PC-3 (cell line): ENCODE results near the gene DOCK8. TPM values are rescaled to one million over a fixed set of nuclear protein-coding genes. Genes with fewer than 3 reads are reported as not detected.

Source experiments
- ATAC-seq: fragments of 200-7000 bp; cut with Tn5 transposase; 2 replicates; pipeline ENCODE4 v1.9.1; 2020; ENCODE audit warnings: mild to moderate bottlenecking, moderate library complexity
- BruUV-seq: library from RNA; stranded (reverse); fragments of 400-500 nt; replicated peaks from 2 replicates; lab custom pipeline; 2021; lab: Mats Ljungman, UMichigan
- CTCF ChIA-PET: fragments of 300-600 bp; sonication (Branson Sonifier 250); formaldehyde crosslinking; loops from one replicate; lab custom pipeline; 2022; ENCODE audit warnings: antibody characterized with exemption; lab: Charles Lee
- POLR2A ChIA-PET: fragments of 300-600 bp; sonication (Branson Sonifier 250); formaldehyde crosslinking; loops from one replicate; lab custom pipeline; 2022; ENCODE audit warnings: antibody characterized with exemption; ENCODE audit not compliant: unreplicated experiment; lab: Charles Lee
- DNase-seq: peaks from one replicate; pipeline ENCODE4 v3.0.0-alpha.2; 2015
- H2AFZ ChIP-seq: fragments of 300-600 bp; sonication (generic); 2 replicates; pipeline ENCODE4 v1.6.0; 2016; ENCODE audit warnings: antibody characterized with exemption, low read length
- H3F3A ChIP-seq: fragments of 300-600 bp; sonication (generic); one replicate; pipeline ENCODE4 v1.6.0; 2017; ENCODE audit warnings: antibody characterized with exemption, low read length, control low read depth, mild to moderate bottlenecking; ENCODE audit not compliant: unreplicated experiment
- H3K27ac ChIP-seq: fragments of 300-600 bp; sonication (generic); 2 replicates; pipeline ENCODE4 v1.5.1; 2016; ENCODE audit warnings: mild to moderate bottlenecking, low read length
- H3K27me3 ChIP-seq: fragments of 300-600 bp; sonication (generic); 2 replicates; pipeline ENCODE4 v1.6.1; 2016; ENCODE audit warnings: low read length, mixed read lengths
- H3K36me3 ChIP-seq: fragments of 300-600 bp; sonication (generic); 2 replicates; pipeline ENCODE4 v1.6.1; 2016; ENCODE audit warnings: low read depth, mixed run types, low read length, mixed read lengths
- H3K4me1 ChIP-seq: fragments of 300-600 bp; sonication (generic); 2 replicates; pipeline ENCODE4 v1.5.1; 2016; ENCODE audit warnings: low read length; ENCODE audit not compliant: insufficient read depth
- H3K4me2 ChIP-seq: fragments of 300-600 bp; sonication (generic); 2 replicates; pipeline ENCODE4 v1.6.0; 2016; ENCODE audit warnings: low read length
- H3K4me3 ChIP-seq: fragments of 300-600 bp; sonication (generic); 2 replicates; pipeline ENCODE4 v1.5.1; 2016; ENCODE audit warnings: mild to moderate bottlenecking, low read length, mixed read lengths
- H3K79me2 ChIP-seq: fragments of 300-600 bp; sonication (generic); 2 replicates; pipeline ENCODE4 v1.6.1; 2017; ENCODE audit warnings: low read length, mixed read lengths
- H3K9ac ChIP-seq: fragments of 300-600 bp; sonication (generic); 2 replicates; pipeline ENCODE4 v1.6.0; 2016; ENCODE audit warnings: mild to moderate bottlenecking, low read length
- H3K9me2 ChIP-seq: fragments of 300-600 bp; sonication (generic); replicated peaks from 2 replicates; pipeline ENCODE4 v1.6.1; 2016; ENCODE audit warnings: mixed run types, low read length, mixed read lengths
- H3K9me3 ChIP-seq: fragments of 300-600 bp; sonication (generic); 2 replicates; pipeline ENCODE4 v1.6.1; 2016; ENCODE audit warnings: low read length, mixed read lengths
- H4K20me1 ChIP-seq: fragments of 300-600 bp; sonication (generic); 2 replicates; pipeline ENCODE4 v1.6.1; 2016; ENCODE audit warnings: low read length, mixed read lengths
- EZH2 ChIP-seq: fragments of 300-600 bp; sonication (generic); IDR thresholded peaks from one replicate; pipeline ENCODE4 v1.6.1; 2017; ENCODE audit warnings: antibody characterized with exemption, mild to moderate bottlenecking, low read length; ENCODE audit not compliant: unreplicated experiment
- EZH2phosphoT487 ChIP-seq: fragments of 300-600 bp; sonication (generic); IDR thresholded peaks from 2 replicates; pipeline ENCODE4 v1.6.1; 2018; ENCODE audit warnings: mild to moderate bottlenecking, antibody characterized with exemption, low read length, borderline replicate concordance
- intact Hi-C: fragments of 100-400 bp; cut with micrococcal nuclease; formaldehyde crosslinking; loops from 2 replicates; pipeline ENCODE4 v1.9.0; 2023
- total RNA-seq: library from RNA; depleted of rRNA; stranded (reverse); fragments of >200 nt; gene quantifications from 2 replicates; pipeline ENCODE4 v1.2.3, GENCODE V29; 2014
- TF ChIP-seq, protein P1 (sequence below): fragments of 300-600 bp; sonication (generic); conservative IDR thresholded peaks from 2 replicates; pipeline ENCODE4 v1.5.1; 2017; ENCODE audit warnings: antibody characterized with exemption, low read depth, mild to moderate bottlenecking, low read length

The DOCK8 gene
- total RNA-seq, 1 experiment from 2014 or later, result 1.9 TPM

GRCh38 chr9:459491-460444, 245.1 kb downstream of the DOCK8 start:
- DNase-seq (no peak), ATAC-seq (no peak)
- H3K27me3 ChIP-seq, result no peaks in the 10 kb centered on the region
- BruUV-seq, result no TSS peak
- intact Hi-C loops, result no loop called here
- ChIA-PET POLR2A (no interaction called here), CTCF (interaction anchor here (0.6 kb wide), 1 partner anchor 71 kb away, joined by 3 read pairs; no protein-coding TSS in a partner anchor)
- no peak overlapping the region for H3K9ac ChIP-seq
- no peak overlapping the region for H3K4me2 ChIP-seq
- no peaks in the 10 kb centered on the region for H3K9me3 ChIP-seq
- no peak overlapping the region for H3K27ac ChIP-seq
- H2AFZ ChIP-seq, result no peak overlapping the region
- no peak overlapping the region for H3K4me3 ChIP-seq
- no peaks in the 10 kb centered on the region for H3F3A ChIP-seq
- H3K4me1 ChIP-seq, result peaks cover 24% of the 10 kb centered on the region
- H3K36me3 ChIP-seq, result no peaks in the 10 kb centered on the region
- H3K79me2 ChIP-seq, result no peaks in the 10 kb centered on the region
- TF ChIP-seq EZH2phosphoT487 (no peak), EZH2 (no peak)
- TF ChIP-seq, protein P1, sequence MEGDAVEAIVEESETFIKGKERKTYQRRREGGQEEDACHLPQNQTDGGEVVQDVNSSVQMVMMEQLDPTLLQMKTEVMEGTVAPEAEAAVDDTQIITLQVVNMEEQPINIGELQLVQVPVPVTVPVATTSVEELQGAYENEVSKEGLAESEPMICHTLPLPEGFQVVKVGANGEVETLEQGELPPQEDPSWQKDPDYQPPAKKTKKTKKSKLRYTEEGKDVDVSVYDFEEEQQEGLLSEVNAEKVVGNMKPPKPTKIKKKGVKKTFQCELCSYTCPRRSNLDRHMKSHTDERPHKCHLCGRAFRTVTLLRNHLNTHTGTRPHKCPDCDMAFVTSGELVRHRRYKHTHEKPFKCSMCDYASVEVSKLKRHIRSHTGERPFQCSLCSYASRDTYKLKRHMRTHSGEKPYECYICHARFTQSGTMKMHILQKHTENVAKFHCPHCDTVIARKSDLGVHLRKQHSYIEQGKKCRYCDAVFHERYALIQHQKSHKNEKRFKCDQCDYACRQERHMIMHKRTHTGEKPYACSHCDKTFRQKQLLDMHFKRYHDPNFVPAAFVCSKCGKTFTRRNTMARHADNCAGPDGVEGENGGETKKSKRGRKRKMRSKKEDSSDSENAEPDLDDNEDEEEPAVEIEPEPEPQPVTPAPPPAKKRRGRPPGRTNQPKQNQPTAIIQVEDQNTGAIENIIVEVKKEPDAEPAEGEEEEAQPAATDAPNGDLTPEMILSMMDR, result no peak
- H4K20me1 ChIP-seq, result no peaks in the 10 kb centered on the region
- no peaks in the 10 kb centered on the region for H3K9me2 ChIP-seq

- H4K20me1 ChIP-seq, result no peaks in the 10 kb centered on the region
- H3K9me2 ChIP-seq, result no peaks in the 10 kb centered on the region
- H3K9ac ChIP-seq, result no peak overlapping the region
- no peaks in the 10 kb centered on the region for H3K36me3 ChIP-seq
- no peak overlapping the region for H3K27ac ChIP-seq
- H3F3A ChIP-seq, result no peaks in the 10 kb centered on the region
- BruUV-seq, result no TSS peak
- H2AFZ ChIP-seq, result no peak overlapping the region
- CTCF ChIA-PET, result no interaction called here
- POLR2A ChIA-PET, result no interaction called here
- H3K4me1 ChIP-seq, result peaks cover 12% of the 10 kb centered on the region
- H3K27me3 ChIP-seq, result no peaks in the 10 kb centered on the region
- TF ChIP-seq EZH2 (no peak), EZH2phosphoT487 (no peak)
- TF ChIP-seq, protein P1, result no peak
- no peaks in the 10 kb centered on the region for H3K9me3 ChIP-seq
- no peak for ATAC-seq
- H3K4me2 ChIP-seq, result no peak overlapping the region
- intact Hi-C loops, result no loop called here
- no peaks in the 10 kb centered on the region for H3K79me2 ChIP-seq
- H3K4me3 ChIP-seq, result no peak overlapping the region
- DNase-seq, result no peak
Observed at GRCh38 chr9:462121-462520, 247.5 kb downstream of the DOCK8 start.

DNA sequence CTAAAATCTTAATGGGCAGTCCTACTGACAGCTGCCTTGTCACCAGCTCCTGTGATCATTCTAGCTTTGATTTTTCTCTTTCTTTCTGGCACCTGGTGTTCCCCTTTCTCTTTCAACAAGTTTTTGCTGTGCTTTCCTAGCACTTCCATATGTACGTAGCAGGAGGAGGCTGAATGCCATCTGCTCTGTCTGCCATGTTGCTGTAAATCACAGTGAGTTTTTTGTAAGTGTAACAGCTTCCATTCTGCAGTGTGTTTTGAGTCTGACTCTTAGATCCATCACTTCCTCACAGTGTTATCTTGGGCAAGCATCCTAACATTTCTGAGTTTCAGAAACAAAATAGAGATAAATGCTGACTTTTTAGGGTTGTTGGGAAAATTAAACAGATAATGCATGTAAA, 247.9 kb downstream of the DOCK8 start:
- H3K4me3 ChIP-seq, result no peak overlapping the region
- peaks cover 12% of the 10 kb centered on the region for H3K4me1 ChIP-seq
- H4K20me1 ChIP-seq, result no peaks in the 10 kb centered on the region
- no peaks in the 10 kb centered on the region for H3K9me2 ChIP-seq
- no peak overlapping the region for H3K9ac ChIP-seq
- H3K9me3 ChIP-seq, result no peaks in the 10 kb centered on the region
- no TSS peak for BruUV-seq
- TF ChIP-seq, protein P1, result no peak
- TF ChIP-seq EZH2phosphoT487, result no peak
- TF ChIP-seq EZH2, result no peak
- H2AFZ ChIP-seq, result no peak overlapping the region
- ChIA-PET POLR2A (no interaction called here), CTCF (no interaction called here)
- DNase-seq (no peak), ATAC-seq (no peak)
- H3K36me3 ChIP-seq, result no peaks in the 10 kb centered on the region
- H3K27ac ChIP-seq, result no peak overlapping the region
- intact Hi-C loops, result no loop called here
- H3K4me2 ChIP-seq, result no peak overlapping the region
- H3K79me2 ChIP-seq, result no peaks in the 10 kb centered on the region
- no peaks in the 10 kb centered on the region for H3F3A ChIP-seq
- H3K27me3 ChIP-seq, result no peaks in the 10 kb centered on the region
